GM23338 (cell line): ENCODE measurements around the gene KLHL26. TPM values are rescaled to one million over a fixed set of nuclear protein-coding genes. Genes with fewer than 3 reads are reported as not detected.

Source experiments
- ATAC-seq: fragments of 200-7000 bp; cut with Tn5 transposase; 3 replicates; pipeline ENCODE4 v1.9.1; 2020
- DNase-seq: peaks from one replicate; pipeline ENCODE4 v3.0.0-alpha.2; 2015; ENCODE audit warnings: low spot score
- H2AFZ ChIP-seq: fragments of 200-600 bp; sonication (generic); 2 replicates; pipeline ENCODE4 v1.8.0; 2016; ENCODE audit warnings: antibody characterized with exemption, mild to moderate bottlenecking, moderate library complexity
- H3F3A ChIP-seq: fragments of 200-600 bp; sonication (generic); replicated peaks from 2 replicates; pipeline ENCODE4 v1.8.0; 2017; ENCODE audit warnings: antibody characterized with exemption, mixed run types, low read depth
- H3K27ac ChIP-seq: fragments of 200-600 bp; sonication (generic); 2 replicates; pipeline ENCODE4 v1.6.1; 2016; ENCODE audit warnings: low read depth
- H3K27me3 ChIP-seq: fragments of 200-600 bp; sonication (generic); 2 replicates; pipeline ENCODE4 v1.8.0; 2016; ENCODE audit warnings: mild to moderate bottlenecking, mixed run types, moderate library complexity; ENCODE audit not compliant: insufficient read depth
- H3K36me3 ChIP-seq: fragments of 200-600 bp; sonication (generic); 2 replicates; pipeline ENCODE4 v1.8.0; 2016; ENCODE audit warnings: mild to moderate bottlenecking; ENCODE audit not compliant: insufficient read depth
- H3K4me1 ChIP-seq: fragments of 200-600 bp; sonication (generic); 2 replicates; pipeline ENCODE4 v1.8.0; 2016; ENCODE audit warnings: mild to moderate bottlenecking, moderate library complexity; ENCODE audit not compliant: insufficient read depth
- H3K4me2 ChIP-seq: fragments of 200-600 bp; sonication (generic); 2 replicates; pipeline ENCODE4 v1.7.1; 2017; ENCODE audit warnings: mixed run types
- H3K4me3 ChIP-seq: fragments of 200-600 bp; sonication (generic); 2 replicates; pipeline ENCODE4 v1.6.1; 2016; ENCODE audit warnings: mixed run types
- H3K79me2 ChIP-seq: fragments of 200-600 bp; sonication (generic); replicated peaks from 2 replicates; pipeline ENCODE4 v1.8.0; 2017; ENCODE audit warnings: mild to moderate bottlenecking; ENCODE audit not compliant: insufficient read depth
- H3K9me2 ChIP-seq: fragments of 200-600 bp; sonication (generic); 2 replicates; pipeline ENCODE4 v1.8.0; 2017; ENCODE audit not compliant: insufficient read depth
- H4K20me1 ChIP-seq: fragments of 200-600 bp; sonication (generic); replicated peaks from 2 replicates; pipeline ENCODE4 v1.8.0; 2017; ENCODE audit warnings: mild to moderate bottlenecking; ENCODE audit not compliant: insufficient read depth
- H3K27ac Mint-ChIP-seq: 2 replicates; pipeline ENCODE4 v1.8.0; 2020; ENCODE audit warnings: inconsistent platforms, mild to moderate bottlenecking, moderate library complexity, mixed read lengths
- H3K27me3 Mint-ChIP-seq: 3 replicates; pipeline ENCODE4 v1.8.0; 2022; ENCODE audit warnings: low read depth, mild to moderate bottlenecking, moderate library complexity, mixed read lengths, inconsistent platforms; ENCODE audit not compliant: insufficient read depth, poor library complexity
- H3K36me3 Mint-ChIP-seq: 3 replicates; pipeline ENCODE4 v1.8.0; 2021; ENCODE audit warnings: low read depth, mild to moderate bottlenecking, inconsistent platforms, moderate library complexity, mixed read lengths
- H3K4me1 Mint-ChIP-seq: 3 replicates; pipeline ENCODE4 v1.8.0; 2020; ENCODE audit warnings: mild to moderate bottlenecking, inconsistent platforms, mixed read lengths
- H3K4me3 Mint-ChIP-seq: 3 replicates; pipeline ENCODE4 v1.8.0; 2021; ENCODE audit warnings: moderate library complexity, mild to moderate bottlenecking, inconsistent platforms, mixed read lengths
- H3K9me3 Mint-ChIP-seq: 3 replicates; pipeline ENCODE4 v1.8.0; 2020; ENCODE audit warnings: moderate library complexity, mild to moderate bottlenecking, inconsistent platforms, mixed read lengths
- CREB1 ChIP-seq: fragments of 250-450 bp; sonication (Bioruptor Pico); IDR thresholded peaks from 2 replicates; pipeline ENCODE4 v1.5.0; 2020; ENCODE audit warnings: low read depth, mild to moderate bottlenecking, moderate library complexity
- CTCF ChIP-seq, 2 experiments: fragments of 200-600 bp in 1 of 2; sonication (generic) in 1 of 2; conservative IDR thresholded peaks; 2 replicates each; pipeline versions ENCODE4 v1.5.1 to v1.6.1; 2016 to 2017; ENCODE audit warnings: antibody characterized with exemption in 2 of 2, low read depth in 2 of 2, mild to moderate bottlenecking in 2 of 2, moderate library complexity in 1 of 2
- EZH2 ChIP-seq: fragments of 200-600 bp; sonication (generic); IDR thresholded peaks from one replicate; pipeline ENCODE4 v1.8.0; 2017; ENCODE audit warnings: antibody characterized with exemption, mild to moderate bottlenecking, low read depth; ENCODE audit not compliant: unreplicated experiment
- EZH2phosphoT487 ChIP-seq: fragments of 200-600 bp; sonication (generic); IDR thresholded peaks from one replicate; pipeline ENCODE4 v1.8.1; 2018; ENCODE audit warnings: antibody characterized with exemption; ENCODE audit not compliant: unreplicated experiment
- JUNB ChIP-seq: IDR thresholded peaks from one replicate; pipeline ENCODE4 v1.6.1; 2016; ENCODE audit warnings: antibody characterized with exemption; ENCODE audit not compliant: unreplicated experiment
- NANOG ChIP-seq: IDR thresholded peaks from 2 replicates; pipeline ENCODE4 v1.6.1; 2016; ENCODE audit warnings: antibody characterized with exemption, borderline replicate concordance
- POLR2AphosphoS5 ChIP-seq: IDR thresholded peaks from 2 replicates; pipeline ENCODE4 v1.6.1; 2016; ENCODE audit warnings: antibody characterized with exemption, low read depth
- STAT1 ChIP-seq: IDR thresholded peaks from one replicate; pipeline ENCODE4 v1.6.1; 2016; ENCODE audit warnings: antibody characterized with exemption; ENCODE audit not compliant: unreplicated experiment
- ZNF462 ChIP-seq: fragments of 250-450 bp; sonication (Bioruptor Pico); IDR thresholded peaks from 2 replicates; pipeline ENCODE4 v1.5.0; 2020; ENCODE audit warnings: mild to moderate bottlenecking, moderate library complexity
- polyA plus RNA-seq: library from polyadenylated mRNA; unstranded; fragments of >200 nt; fragmentation: Nextera tagmentation; extraction: Ambion mirVana; gene quantifications from 2 replicates; pipeline ENCODE4 v1.2.1, GENCODE V29; 2016
- total RNA-seq: library from RNA; depleted of rRNA; stranded (reverse); fragments of >200 nt; shearing (Covaris generic); gene quantifications from 2 replicates; pipeline ENCODE4 v1.2.3, GENCODE V29; 2014
- TF ChIP-seq, protein P1 (sequence below): IDR thresholded peaks from 2 replicates; pipeline ENCODE4 v1.6.1; 2016; ENCODE audit warnings: antibody characterized with exemption
- TF ChIP-seq, protein P2 (sequence below): IDR thresholded peaks from one replicate; pipeline ENCODE4 v1.6.1; 2018; ENCODE audit warnings: antibody characterized with exemption; ENCODE audit not compliant: unreplicated experiment

The KLHL26 gene
- total and polyA plus RNA-seq, 2 experiments from 2014 or later, result 3.6 to 11.2 TPM

DNA sequence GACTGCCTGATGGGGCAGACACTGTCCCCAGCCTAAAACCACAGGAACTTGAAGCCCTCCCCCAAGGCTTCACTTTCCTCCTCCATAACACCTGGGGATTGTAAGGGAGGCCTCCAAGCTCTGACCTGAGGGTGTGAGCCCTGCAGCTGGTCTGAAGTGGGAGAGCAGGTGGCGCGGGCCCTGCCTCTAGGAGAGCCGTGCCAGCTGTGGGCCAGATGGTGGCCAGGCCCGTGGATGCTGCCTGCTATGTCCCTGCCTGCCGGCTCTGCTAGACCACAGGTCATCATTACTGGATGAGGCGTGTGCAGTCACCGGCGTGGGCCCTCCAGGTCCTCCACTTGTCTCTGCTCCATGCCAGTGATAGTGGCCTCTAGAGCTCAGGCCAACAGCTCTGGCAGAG is 3.5 kb upstream of the KLHL26 start:
- Mint-ChIP-seq H3K9me3 (no peaks in the 10 kb centered on the region), H3K4me1 (peaks cover 10% of the 10 kb centered on the region), H3K27me3 (peaks cover 12% of the 10 kb centered on the region), H3K36me3 (no peaks in the 10 kb centered on the region), H3K27ac (no peak overlapping the region), H3K4me3 (no peak overlapping the region; the same call in 2 of the 3 replicates)
- H3K27me3 ChIP-seq, result peaks cover 14% of the 10 kb centered on the region
- peaks cover 3% of the 10 kb centered on the region; the same call in 1 of the 2 replicates for H3K79me2 ChIP-seq
- no peak for ATAC-seq
- H3K36me3 ChIP-seq, result no peaks in the 10 kb centered on the region
- no peak overlapping the region for H2AFZ ChIP-seq
- peaks cover 16% of the 10 kb centered on the region for H3K4me1 ChIP-seq
- TF ChIP-seq STAT1 (no peak), POLR2AphosphoS5 (no peak), JUNB (no peak), EZH2 (no peak), ZNF462 (CRISPR knock-in tag) (no peak), CREB1 (CRISPR knock-in tag) (no peak), EZH2phosphoT487 (no peak), NANOG (no peak), CTCF (conservative IDR thresholded peaks at IDR 0.05; ENCODE audit: low read depth in 2 of 2) (no peak)
- TF ChIP-seq, protein P1, sequence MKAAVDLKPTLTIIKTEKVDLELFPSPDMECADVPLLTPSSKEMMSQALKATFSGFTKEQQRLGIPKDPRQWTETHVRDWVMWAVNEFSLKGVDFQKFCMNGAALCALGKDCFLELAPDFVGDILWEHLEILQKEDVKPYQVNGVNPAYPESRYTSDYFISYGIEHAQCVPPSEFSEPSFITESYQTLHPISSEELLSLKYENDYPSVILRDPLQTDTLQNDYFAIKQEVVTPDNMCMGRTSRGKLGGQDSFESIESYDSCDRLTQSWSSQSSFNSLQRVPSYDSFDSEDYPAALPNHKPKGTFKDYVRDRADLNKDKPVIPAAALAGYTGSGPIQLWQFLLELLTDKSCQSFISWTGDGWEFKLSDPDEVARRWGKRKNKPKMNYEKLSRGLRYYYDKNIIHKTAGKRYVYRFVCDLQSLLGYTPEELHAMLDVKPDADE, result no peak
- TF ChIP-seq, protein P2, sequence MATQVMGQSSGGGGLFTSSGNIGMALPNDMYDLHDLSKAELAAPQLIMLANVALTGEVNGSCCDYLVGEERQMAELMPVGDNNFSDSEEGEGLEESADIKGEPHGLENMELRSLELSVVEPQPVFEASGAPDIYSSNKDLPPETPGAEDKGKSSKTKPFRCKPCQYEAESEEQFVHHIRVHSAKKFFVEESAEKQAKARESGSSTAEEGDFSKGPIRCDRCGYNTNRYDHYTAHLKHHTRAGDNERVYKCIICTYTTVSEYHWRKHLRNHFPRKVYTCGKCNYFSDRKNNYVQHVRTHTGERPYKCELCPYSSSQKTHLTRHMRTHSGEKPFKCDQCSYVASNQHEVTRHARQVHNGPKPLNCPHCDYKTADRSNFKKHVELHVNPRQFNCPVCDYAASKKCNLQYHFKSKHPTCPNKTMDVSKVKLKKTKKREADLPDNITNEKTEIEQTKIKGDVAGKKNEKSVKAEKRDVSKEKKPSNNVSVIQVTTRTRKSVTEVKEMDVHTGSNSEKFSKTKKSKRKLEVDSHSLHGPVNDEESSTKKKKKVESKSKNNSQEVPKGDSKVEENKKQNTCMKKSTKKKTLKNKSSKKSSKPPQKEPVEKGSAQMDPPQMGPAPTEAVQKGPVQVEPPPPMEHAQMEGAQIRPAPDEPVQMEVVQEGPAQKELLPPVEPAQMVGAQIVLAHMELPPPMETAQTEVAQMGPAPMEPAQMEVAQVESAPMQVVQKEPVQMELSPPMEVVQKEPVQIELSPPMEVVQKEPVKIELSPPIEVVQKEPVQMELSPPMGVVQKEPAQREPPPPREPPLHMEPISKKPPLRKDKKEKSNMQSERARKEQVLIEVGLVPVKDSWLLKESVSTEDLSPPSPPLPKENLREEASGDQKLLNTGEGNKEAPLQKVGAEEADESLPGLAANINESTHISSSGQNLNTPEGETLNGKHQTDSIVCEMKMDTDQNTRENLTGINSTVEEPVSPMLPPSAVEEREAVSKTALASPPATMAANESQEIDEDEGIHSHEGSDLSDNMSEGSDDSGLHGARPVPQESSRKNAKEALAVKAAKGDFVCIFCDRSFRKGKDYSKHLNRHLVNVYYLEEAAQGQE, result no peak
- no peak overlapping the region for H3K4me2 ChIP-seq
- H3K4me3 ChIP-seq, result no peak overlapping the region
- H3K9me2 ChIP-seq, result no peaks in the 10 kb centered on the region
- no peak overlapping the region for H3K27ac ChIP-seq
- no peaks in the 10 kb centered on the region for H3F3A ChIP-seq
- no peaks in the 10 kb centered on the region; the same call in 1 of the 2 replicates for H4K20me1 ChIP-seq
- DNase-seq, result no peak
